ENCODE data around the gene CAPN13.

Gene CAPN13

DNA sequence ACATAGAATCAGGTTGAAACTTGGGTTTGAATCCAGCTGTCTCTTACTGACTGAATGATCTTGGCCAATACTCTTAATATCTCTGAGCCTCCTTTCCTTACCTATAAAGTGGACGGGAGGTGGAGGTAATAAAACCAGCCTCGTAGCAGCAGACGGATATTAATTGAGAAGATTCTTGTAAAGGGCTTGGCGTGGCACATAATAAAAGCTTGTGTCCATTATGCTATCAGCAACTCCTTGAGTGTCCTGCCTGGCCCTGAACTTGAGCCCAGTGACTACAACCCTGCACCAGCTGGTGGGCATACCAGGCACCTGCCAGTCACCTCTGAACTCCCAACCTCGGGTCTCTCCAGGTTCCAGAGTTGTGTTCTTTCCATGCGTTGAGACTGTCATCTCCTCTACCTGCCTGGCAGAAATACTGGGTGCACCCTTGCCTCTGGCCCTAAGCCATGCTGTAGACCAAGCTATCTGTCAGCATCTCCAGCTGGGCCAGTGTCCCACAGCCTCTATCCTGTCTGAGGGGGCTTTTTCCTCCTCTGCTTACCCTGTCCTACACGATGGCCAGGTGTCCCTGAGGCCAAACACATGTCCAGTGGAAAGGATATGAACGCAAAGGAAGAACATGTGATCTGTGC, 9.7 kb downstream of the CAPN13 start:
- Histone ChIP-seq H3K4me3 (ENCODE audit: low read depth, low read length) (no peak overlapping the region), H3K27ac (no peak overlapping the region), H3K9me3 (ENCODE audit: severe bottlenecking) (no peaks in the 10 kb centered on the region), H3K36me3 (no peaks in the 10 kb centered on the region), H3K27me3 (ENCODE audit: insufficient read depth, low read depth, severe bottlenecking) (no peaks in the 10 kb centered on the region)
- DNase-seq: no peak
- TF ChIP-seq, protein P1, sequence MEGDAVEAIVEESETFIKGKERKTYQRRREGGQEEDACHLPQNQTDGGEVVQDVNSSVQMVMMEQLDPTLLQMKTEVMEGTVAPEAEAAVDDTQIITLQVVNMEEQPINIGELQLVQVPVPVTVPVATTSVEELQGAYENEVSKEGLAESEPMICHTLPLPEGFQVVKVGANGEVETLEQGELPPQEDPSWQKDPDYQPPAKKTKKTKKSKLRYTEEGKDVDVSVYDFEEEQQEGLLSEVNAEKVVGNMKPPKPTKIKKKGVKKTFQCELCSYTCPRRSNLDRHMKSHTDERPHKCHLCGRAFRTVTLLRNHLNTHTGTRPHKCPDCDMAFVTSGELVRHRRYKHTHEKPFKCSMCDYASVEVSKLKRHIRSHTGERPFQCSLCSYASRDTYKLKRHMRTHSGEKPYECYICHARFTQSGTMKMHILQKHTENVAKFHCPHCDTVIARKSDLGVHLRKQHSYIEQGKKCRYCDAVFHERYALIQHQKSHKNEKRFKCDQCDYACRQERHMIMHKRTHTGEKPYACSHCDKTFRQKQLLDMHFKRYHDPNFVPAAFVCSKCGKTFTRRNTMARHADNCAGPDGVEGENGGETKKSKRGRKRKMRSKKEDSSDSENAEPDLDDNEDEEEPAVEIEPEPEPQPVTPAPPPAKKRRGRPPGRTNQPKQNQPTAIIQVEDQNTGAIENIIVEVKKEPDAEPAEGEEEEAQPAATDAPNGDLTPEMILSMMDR (IDR thresholded peaks at IDR 0.05; ENCODE audit: low read depth, low read length): no peak

DNA sequence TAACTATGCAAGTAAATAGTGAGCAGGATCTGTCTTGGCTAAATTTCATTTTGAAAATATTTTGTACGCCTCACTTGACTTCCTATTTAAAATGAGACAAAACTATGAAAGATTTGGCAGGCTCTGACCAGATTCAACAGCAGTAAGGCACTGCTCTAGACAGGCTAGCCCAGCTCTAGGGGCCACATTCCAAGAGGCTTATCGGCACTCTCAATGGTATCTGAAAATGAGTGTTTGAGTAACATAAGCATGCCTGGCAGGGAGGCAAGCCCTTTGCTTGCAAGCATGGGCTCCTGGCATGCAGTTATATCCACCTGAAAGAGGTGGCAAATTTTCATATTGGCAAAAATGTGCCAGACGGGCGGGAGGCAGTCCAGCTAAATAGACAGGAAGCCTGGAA, 10.5 kb downstream of the CAPN13 start:
- DNase-seq: no peak
- TF ChIP-seq, protein P1 (IDR thresholded peaks at IDR 0.05; ENCODE audit: low read depth, low read length): no peak
- H3K27ac ChIP-seq: no peak overlapping the region
- no peaks in the 10 kb centered on the region for H3K9me3 ChIP-seq (ENCODE audit: severe bottlenecking)
- H3K4me3 ChIP-seq (ENCODE audit: low read depth, low read length): no peak overlapping the region
- H3K36me3 ChIP-seq: no peaks in the 10 kb centered on the region
- H3K27me3 ChIP-seq (ENCODE audit: insufficient read depth, low read depth, severe bottlenecking): no peaks in the 10 kb centered on the region

DNA sequence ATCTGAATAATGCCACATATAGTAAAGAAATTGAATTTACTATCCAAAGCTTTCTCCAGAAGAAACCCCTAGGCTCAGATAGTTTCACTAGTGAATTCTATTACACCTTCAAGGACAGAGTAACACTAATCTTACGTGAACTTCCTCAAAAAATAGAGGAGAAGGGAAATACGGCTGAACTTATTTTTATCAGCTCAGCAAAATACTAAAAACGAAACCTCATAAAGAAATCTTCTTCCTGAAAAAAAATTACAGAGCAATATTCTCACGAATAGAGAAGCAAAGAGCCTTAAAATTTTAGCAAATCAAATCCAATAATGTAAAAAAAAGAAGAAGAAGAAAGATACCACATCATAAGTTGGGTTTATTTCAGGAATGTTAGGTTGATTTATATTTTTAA, 14.7 kb downstream of the CAPN13 start:
- Histone ChIP-seq H3K36me3 (no peaks in the 10 kb centered on the region), H3K9me3 (ENCODE audit: severe bottlenecking) (no peaks in the 10 kb centered on the region), H3K27ac (no peak overlapping the region), H3K27me3 (ENCODE audit: insufficient read depth, low read depth, severe bottlenecking) (no peaks in the 10 kb centered on the region), H3K4me3 (ENCODE audit: low read depth, low read length) (no peak overlapping the region)
- TF ChIP-seq, protein P1 (IDR thresholded peaks at IDR 0.05; ENCODE audit: low read depth, low read length): no peak
- no peak for DNase-seq

DNA sequence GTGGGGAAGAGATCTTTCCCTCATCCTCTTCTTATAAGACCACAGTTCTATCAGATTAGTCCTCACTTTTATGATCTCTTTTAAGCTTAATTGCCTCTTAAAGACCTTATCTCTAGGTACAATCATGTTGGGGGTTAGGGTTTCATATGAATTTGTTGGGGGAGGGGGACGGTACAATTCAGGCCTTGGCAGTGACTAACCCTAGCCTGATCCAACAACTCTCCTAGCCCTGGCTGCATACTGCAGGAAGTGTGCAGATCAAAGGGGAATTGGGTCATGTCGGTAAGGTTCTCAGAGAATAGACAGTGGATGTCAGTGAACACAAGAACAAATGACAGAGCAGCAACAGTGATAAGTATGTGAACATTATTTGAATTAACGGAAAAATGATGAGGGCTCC, 16.4 kb downstream of the CAPN13 start:
- H3K9me3 ChIP-seq (ENCODE audit: severe bottlenecking): no peaks in the 10 kb centered on the region
- peak overlapping the region; percentile 45 for H3K27ac ChIP-seq
- peak; percentile 48 for DNase-seq
- TF ChIP-seq, protein P1 (IDR thresholded peaks at IDR 0.05; ENCODE audit: low read depth, low read length): no peak
- H3K27me3 ChIP-seq (ENCODE audit: insufficient read depth, low read depth, severe bottlenecking): no peaks in the 10 kb centered on the region
- no peak overlapping the region; the same call in 1 of the 2 replicates for H3K4me3 ChIP-seq (ENCODE audit: low read depth, low read length)
- H3K36me3 ChIP-seq: no peaks in the 10 kb centered on the region

DNA sequence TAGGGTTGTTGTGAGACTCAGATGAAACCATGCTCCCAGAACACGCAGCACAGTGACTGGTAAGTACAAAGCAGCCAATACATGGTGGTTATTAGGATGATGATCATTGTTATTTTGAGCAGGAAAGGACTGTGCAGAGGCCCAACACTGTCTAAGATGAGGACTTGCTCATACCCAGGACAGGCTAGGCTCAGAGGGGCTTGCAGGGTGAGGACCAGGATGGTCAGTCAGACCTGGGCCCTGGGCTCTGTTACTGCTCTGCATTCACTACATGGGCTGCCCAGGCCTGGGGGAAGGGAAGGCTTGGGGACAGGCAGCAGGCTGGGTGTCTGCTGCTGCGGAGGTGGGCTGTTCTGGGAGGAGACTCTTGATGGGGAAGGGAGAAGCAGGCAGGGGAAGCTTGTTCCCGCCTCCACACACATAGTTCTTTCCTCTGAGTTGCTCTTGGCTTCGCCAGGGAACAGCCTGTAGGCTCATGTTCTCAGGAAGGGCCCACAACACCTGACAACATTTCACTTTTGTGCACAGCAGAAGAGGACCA, 17.5 kb downstream of the CAPN13 start:
- H3K4me3 ChIP-seq (ENCODE audit: low read depth, low read length): no peak overlapping the region
- peak; percentile 48 for DNase-seq
- H3K27ac ChIP-seq: peak overlapping the region; percentile 45
- TF ChIP-seq, protein P1 (IDR thresholded peaks at IDR 0.05; ENCODE audit: low read depth, low read length): no peak
- H3K9me3 ChIP-seq (ENCODE audit: severe bottlenecking): no peaks in the 10 kb centered on the region
- H3K27me3 ChIP-seq (ENCODE audit: insufficient read depth, low read depth, severe bottlenecking): no peaks in the 10 kb centered on the region
- H3K36me3 ChIP-seq: no peaks in the 10 kb centered on the region

Data from WERI-Rb-1 (cell line).